Mesothelial cell of epicardium (in vitro differentiated cells): ENCODE data around the gene TMEM53. TPM values are rescaled to one million over a fixed set of nuclear protein-coding genes. Genes with fewer than 3 reads are reported as not detected.

Experiments used
- DNase-seq, 2 experiments: peaks; one replicate each; pipeline ENCODE4 v3.0.0; 2021; ENCODE audit warnings: low spot score in 2 of 2; ENCODE audit not compliant: unreplicated experiment in 2 of 2
- H3K27ac Mint-ChIP-seq: 2 replicates; pipeline ENCODE4 v1.8.0; 2021; ENCODE audit warnings: mixed read lengths
- H3K27me3 Mint-ChIP-seq: 2 replicates; pipeline ENCODE4 v1.8.0; 2021; ENCODE audit warnings: low read depth, mixed read lengths
- H3K36me3 Mint-ChIP-seq: 2 replicates; pipeline ENCODE4 v1.8.0; 2021; ENCODE audit warnings: mixed read lengths
- H3K4me1 Mint-ChIP-seq: 2 replicates; pipeline ENCODE4 v1.8.0; 2021; ENCODE audit warnings: mixed read lengths
- H3K4me3 Mint-ChIP-seq: 2 replicates; pipeline ENCODE4 v1.8.0; 2021; ENCODE audit warnings: mild to moderate bottlenecking, moderate library complexity, mixed read lengths
- H3K9me3 Mint-ChIP-seq: 2 replicates; pipeline ENCODE4 v1.8.0; 2021; ENCODE audit warnings: mixed read lengths
- CTCF ChIP-seq: fragments of 200-600 bp; sonication (generic); IDR thresholded peaks from one replicate; pipeline ENCODE4 v1.5.0; 2021; ENCODE audit warnings: antibody characterized with exemption; ENCODE audit not compliant: unreplicated experiment
- total RNA-seq: library from RNA; stranded (reverse); gene quantifications from 3 replicates; pipeline ENCODE4 v1.2.1, GENCODE V29; 2021

The TMEM53 gene
- total RNA-seq, 1 donor from 2014 or later = 8.9 TPM

DNA sequence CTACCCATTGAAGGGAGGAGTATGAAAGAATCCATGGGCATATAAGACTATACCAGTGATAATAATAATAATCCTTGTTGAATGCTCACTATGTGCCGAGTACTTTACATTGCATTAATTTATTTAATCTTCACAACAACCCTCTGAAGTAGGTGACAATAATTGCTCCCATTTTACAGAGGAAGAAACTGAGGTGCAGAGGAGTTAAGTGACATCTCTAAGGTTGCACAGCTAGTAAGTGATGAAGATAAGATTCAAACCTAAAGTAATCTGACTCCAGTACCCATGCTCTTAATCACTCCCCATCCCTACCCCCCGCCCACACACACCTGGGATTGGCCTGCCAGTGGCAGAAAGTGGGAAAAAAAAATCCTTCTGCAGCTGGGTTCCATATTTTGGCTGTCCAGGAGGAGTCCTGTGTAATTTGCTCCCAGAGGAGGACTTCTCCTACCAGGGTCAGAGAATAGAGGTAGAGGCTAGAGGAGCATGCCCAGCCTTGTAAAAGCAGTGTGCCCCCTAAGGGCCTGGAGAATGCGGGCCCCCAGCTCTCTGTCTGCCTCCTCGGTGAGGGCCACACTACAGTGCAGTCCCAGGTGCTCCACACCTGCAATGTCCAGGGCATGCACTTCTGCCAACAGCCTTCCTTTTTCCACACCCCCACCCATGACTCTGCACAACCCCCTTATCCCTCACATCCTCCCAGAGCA lies 57.8 kb downstream of the TMEM53 start:
- no peak for TF ChIP-seq CTCF
- H3K36me3 Mint-ChIP-seq = no peaks in the 10 kb centered on the region
- H3K9me3 Mint-ChIP-seq = no peaks in the 10 kb centered on the region
- no peak overlapping the region for H3K27ac Mint-ChIP-seq
- H3K4me1 Mint-ChIP-seq = peaks cover 22% of the 10 kb centered on the region
- peaks cover 70% of the 10 kb centered on the region for H3K27me3 Mint-ChIP-seq
- DNase-seq = no peak
- peak overlapping the region; percentile 56 for H3K4me3 Mint-ChIP-seq

DNA sequence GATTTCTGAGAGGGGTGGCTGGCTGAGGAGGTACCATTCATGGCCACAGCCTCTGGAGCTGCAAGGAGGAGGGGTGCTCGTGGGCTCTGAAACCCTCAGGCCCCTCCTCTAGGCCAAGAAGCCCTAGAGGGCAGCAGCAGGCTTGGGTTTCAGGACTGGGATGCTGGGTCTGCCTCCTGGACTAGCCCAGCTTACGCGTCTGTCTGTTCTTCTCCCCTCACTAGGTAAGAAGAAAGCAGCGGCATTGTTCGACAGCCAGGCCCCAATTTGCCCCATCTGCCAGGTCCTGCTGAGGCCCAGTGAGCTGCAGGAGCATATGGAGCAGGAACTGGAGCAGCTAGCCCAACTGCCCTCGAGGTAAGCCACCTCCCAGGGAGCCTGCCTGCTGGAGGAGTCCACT lies 60.3 kb downstream of the TMEM53 start:
- H3K4me3 Mint-ChIP-seq = no peak overlapping the region
- no peaks in the 10 kb centered on the region for H3K9me3 Mint-ChIP-seq
- H3K4me1 Mint-ChIP-seq = peaks cover 12% of the 10 kb centered on the region
- H3K36me3 Mint-ChIP-seq = no peaks in the 10 kb centered on the region
- no peak for TF ChIP-seq CTCF
- peaks cover 73% of the 10 kb centered on the region for H3K27me3 Mint-ChIP-seq
- no peak for DNase-seq
- H3K27ac Mint-ChIP-seq = no peak overlapping the region

DNA sequence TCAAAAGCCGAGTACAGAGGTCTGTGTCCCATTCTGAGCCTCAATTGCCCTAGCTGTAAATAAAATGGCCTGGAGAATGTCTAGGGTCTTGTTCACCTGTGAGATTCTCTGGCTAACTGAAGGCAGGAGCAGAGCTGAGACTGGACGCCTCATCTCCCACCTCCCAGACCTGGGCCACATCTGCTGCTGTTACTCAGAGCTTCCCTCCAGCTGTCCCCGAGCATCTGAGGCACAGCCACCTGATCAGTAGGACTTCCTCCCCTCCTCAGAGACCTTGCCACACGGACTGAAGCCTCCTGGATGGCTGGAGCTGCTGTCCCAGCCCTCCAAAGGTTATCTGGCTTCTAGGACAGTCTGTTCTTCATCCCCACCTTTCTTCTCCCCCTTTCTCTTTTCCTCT lies 62.4 kb downstream of the TMEM53 start:
- Mint-ChIP-seq H3K27ac (no peak overlapping the region), H3K4me1 (peaks cover 5% of the 10 kb centered on the region), H3K36me3 (no peaks in the 10 kb centered on the region), H3K9me3 (no peaks in the 10 kb centered on the region), H3K4me3 (no peak overlapping the region), H3K27me3 (peaks cover 72% of the 10 kb centered on the region)
- DNase-seq = no peak
- TF ChIP-seq CTCF = no peak

GRCh38 chr1:44611419-44611818 lies 62.9 kb downstream of the TMEM53 start:
- no peak for TF ChIP-seq CTCF
- Mint-ChIP-seq H3K27me3 (peaks cover 70% of the 10 kb centered on the region), H3K4me1 (peaks cover 2% of the 10 kb centered on the region), H3K36me3 (no peaks in the 10 kb centered on the region), H3K27ac (no peak overlapping the region), H3K4me3 (no peak overlapping the region), H3K9me3 (no peaks in the 10 kb centered on the region)
- DNase-seq = no peak

DNA sequence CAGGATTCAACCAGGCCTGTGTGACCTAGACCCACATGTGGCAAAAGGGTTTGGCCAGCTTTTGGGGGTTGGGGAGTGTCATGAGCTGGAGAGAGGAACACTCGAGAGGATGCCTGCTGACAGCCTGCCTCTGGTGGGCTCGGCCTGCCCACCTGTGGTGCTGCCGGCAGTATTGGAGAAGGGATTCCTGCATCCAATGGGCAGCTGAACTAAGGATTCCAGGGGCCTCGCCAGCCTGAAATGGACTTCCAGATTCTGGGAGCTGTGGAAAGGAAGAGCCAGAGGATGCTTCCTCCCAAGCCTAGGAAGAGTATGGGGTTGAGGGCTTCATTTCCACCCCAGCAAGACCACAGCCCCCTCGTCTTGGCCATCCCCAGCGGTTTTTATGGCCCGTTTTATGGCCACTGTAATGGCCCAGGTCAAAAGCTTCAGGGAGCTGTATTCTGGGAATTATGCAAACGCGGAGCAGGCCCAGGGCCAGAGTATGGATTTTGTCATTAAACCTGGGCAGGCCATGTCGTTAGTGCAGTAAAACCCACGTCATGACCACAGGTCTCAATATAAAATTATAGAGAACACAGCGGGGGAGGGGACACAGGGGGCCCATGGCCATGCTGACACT lies 63.6 kb downstream of the TMEM53 start:
- peaks cover 2% of the 10 kb centered on the region for H3K4me1 Mint-ChIP-seq
- no peaks in the 10 kb centered on the region for H3K36me3 Mint-ChIP-seq
- peaks cover 68% of the 10 kb centered on the region for H3K27me3 Mint-ChIP-seq

More for the DNA sequence above, 63.6 kb downstream of the TMEM53 start:
- DNase-seq = no peak
- H3K4me3 Mint-ChIP-seq = no peak overlapping the region
- no peak overlapping the region for H3K27ac Mint-ChIP-seq
- no peaks in the 10 kb centered on the region for H3K9me3 Mint-ChIP-seq
- TF ChIP-seq CTCF = no peak
